Neural progenitor cell (in vitro differentiated cells): ENCODE results near the gene PHOX2A. TPM values are rescaled to one million over a fixed set of nuclear protein-coding genes. Genes with fewer than 3 reads are reported as not detected.

Experiments used
- DNase-seq: peaks from one replicate; pipeline ENCODE4 v3.0.0-alpha.2; 2016; ENCODE audit warnings: low spot score
- H2AFZ ChIP-seq: fragments of 200-600 bp; sonication (generic); replicated peaks from 2 replicates; pipeline ENCODE4 v1.6.1; 2016; ENCODE audit warnings: antibody characterized with exemption
- H3F3A ChIP-seq: fragments of 200-600 bp; sonication (generic); 2 replicates; pipeline ENCODE4 v1.6.1; 2016; ENCODE audit warnings: antibody characterized with exemption, low read depth
- H3K27ac ChIP-seq: fragments of 200-600 bp; sonication (generic); 2 replicates; pipeline ENCODE4 v1.5.1; 2016; ENCODE audit warnings: mild to moderate bottlenecking
- H3K27me3 ChIP-seq: fragments of 200-600 bp; sonication (generic); 2 replicates; pipeline ENCODE4 v1.6.1; 2016; ENCODE audit warnings: mild to moderate bottlenecking, moderate library complexity
- H3K36me3 ChIP-seq: fragments of 200-600 bp; sonication (generic); 2 replicates; pipeline ENCODE4 v1.5.1; 2016
- H3K4me1 ChIP-seq: fragments of 200-600 bp; sonication (generic); 2 replicates; pipeline ENCODE4 v1.6.1; 2016; ENCODE audit warnings: mixed run types
- H3K4me2 ChIP-seq: fragments of 200-600 bp; sonication (generic); 2 replicates; pipeline ENCODE4 v1.6.1; 2016
- H3K4me3 ChIP-seq: fragments of 200-600 bp; sonication (generic); 2 replicates; pipeline ENCODE4 v1.5.1; 2016
- H3K79me2 ChIP-seq: fragments of 200-600 bp; sonication (generic); 2 replicates; pipeline ENCODE4 v1.6.1; 2016; ENCODE audit warnings: low read depth
- H3K9ac ChIP-seq: fragments of 200-600 bp; sonication (generic); 2 replicates; pipeline ENCODE4 v1.6.1; 2016
- H3K9me3 ChIP-seq: fragments of 200-600 bp; sonication (generic); 2 replicates; pipeline ENCODE4 v1.5.1; 2016; ENCODE audit warnings: low read depth
- H4K20me1 ChIP-seq: fragments of 200-600 bp; sonication (generic); 2 replicates; pipeline ENCODE4 v1.6.1; 2016; ENCODE audit warnings: low read depth
- H3K27ac Mint-ChIP-seq: 3 replicates; pipeline ENCODE4 v1.8.0; 2021; ENCODE audit warnings: mixed read lengths
- H3K27me3 Mint-ChIP-seq: 2 replicates; pipeline ENCODE4 v1.8.0; 2022; ENCODE audit warnings: low read depth, mild to moderate bottlenecking, inconsistent platforms, moderate library complexity, mixed read lengths; ENCODE audit not compliant: insufficient read depth
- H3K36me3 Mint-ChIP-seq: 3 replicates; pipeline ENCODE4 v1.8.0; 2021; ENCODE audit warnings: mixed read lengths
- H3K4me1 Mint-ChIP-seq: 3 replicates; pipeline ENCODE4 v1.8.0; 2021; ENCODE audit warnings: mixed read lengths
- H3K4me3 Mint-ChIP-seq: 3 replicates; pipeline ENCODE4 v1.8.0; 2021; ENCODE audit warnings: mild to moderate bottlenecking, moderate library complexity, mixed read lengths
- H3K9me3 Mint-ChIP-seq: 3 replicates; pipeline ENCODE4 v1.8.0; 2020; ENCODE audit warnings: mixed read lengths
- EZH2 ChIP-seq: fragments of 200-600 bp; sonication (generic); IDR thresholded peaks from 2 replicates; pipeline ENCODE4 v1.6.1; 2017; ENCODE audit warnings: antibody characterized with exemption, mild to moderate bottlenecking, moderate library complexity
- EZH2phosphoT487 ChIP-seq: fragments of 200-600 bp; sonication (generic); IDR thresholded peaks from 2 replicates; pipeline ENCODE4 v1.6.1; 2017; ENCODE audit warnings: antibody characterized with exemption
- total RNA-seq: library from RNA; depleted of rRNA; stranded (reverse); fragments of >200 nt; gene quantifications from 2 replicates; pipeline ENCODE4 v1.2.3, GENCODE V29; 2015; ENCODE audit warnings: low replicate concordance
- TF ChIP-seq, protein P1 (sequence below): fragments of 200-600 bp; sonication (generic); IDR thresholded peaks from 2 replicates; pipeline ENCODE4 v1.5.1; 2017; ENCODE audit warnings: antibody characterized with exemption, mild to moderate bottlenecking

Gene PHOX2A
- total RNA-seq, 1 donor from 2014 or later, result not detected

DNA sequence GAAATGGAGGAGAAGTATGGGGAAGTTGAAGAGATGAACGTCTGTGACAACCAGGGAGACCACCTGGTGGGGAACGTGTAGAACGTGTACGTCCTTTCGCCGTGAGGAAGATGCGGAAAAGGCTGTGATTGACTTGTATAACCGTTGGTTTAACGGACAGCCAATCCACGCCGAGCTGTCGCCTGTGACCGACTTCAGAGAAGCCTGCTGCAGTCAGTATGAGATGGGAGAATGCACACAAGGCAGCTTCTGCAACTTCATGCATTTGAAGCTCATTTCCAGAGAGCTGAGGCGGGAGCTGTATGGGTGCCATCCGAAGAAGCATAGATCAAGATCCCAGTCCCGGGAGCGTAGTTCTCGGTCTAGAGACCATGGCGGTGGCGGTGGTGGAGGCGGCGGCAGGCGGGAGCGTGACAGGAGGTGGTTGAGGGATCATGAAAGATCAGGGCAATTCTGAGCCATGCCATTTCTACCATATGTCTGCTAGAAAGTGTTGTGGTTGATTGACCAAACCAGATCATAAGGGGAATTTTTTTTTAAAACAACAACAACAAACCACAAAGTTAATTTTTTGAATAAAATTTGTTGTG lies 36.8 kb upstream of the PHOX2A start:
- H3K4me3 Mint-ChIP-seq, result no peak overlapping the region
- H3K36me3 ChIP-seq, result no peaks in the 10 kb centered on the region

DNA sequence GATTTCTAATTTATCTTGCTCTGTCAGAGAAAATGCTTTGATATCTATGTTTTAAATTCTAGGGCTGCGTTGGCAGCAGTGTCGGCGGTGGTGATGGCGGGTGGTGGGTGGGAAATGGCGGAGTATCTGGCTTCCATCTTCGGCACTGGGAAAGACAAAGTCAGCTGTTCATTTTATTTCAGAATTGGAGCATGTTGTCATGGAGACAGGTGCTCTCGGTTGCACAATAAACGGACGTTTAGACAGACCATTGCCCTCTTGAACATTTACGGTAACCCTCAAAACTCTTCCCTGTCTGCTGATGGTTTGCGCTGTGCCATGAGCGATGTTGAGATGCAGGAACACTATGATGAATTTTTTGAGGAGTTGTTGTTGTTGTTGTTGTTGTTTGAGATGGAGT lies 36.1 kb upstream of the PHOX2A start:
- Histone ChIP-seq H3K36me3 (no peaks in the 10 kb centered on the region), H3K4me3 (no peak overlapping the region), H3K27ac (no peak overlapping the region), H4K20me1 (no peaks in the 10 kb centered on the region), H3K9ac (no peak overlapping the region), H3K4me1 (no peaks in the 10 kb centered on the region), H3K4me2 (no peak overlapping the region), H2AFZ (no peak overlapping the region), H3K79me2 (no peaks in the 10 kb centered on the region), H3K9me3 (no peaks in the 10 kb centered on the region), H3K27me3 (no peaks in the 10 kb centered on the region), H3F3A (no peaks in the 10 kb centered on the region)
- Mint-ChIP-seq H3K4me3 (no peak overlapping the region), H3K9me3 (peaks cover 8% of the 10 kb centered on the region), H3K36me3 (no peaks in the 10 kb centered on the region), H3K27ac (no peak overlapping the region), H3K27me3 (no peaks in the 10 kb centered on the region), H3K4me1 (peaks cover 9% of the 10 kb centered on the region)
- DNase-seq, result no peak
- TF ChIP-seq EZH2phosphoT487, result no peak
- TF ChIP-seq, protein P1, sequence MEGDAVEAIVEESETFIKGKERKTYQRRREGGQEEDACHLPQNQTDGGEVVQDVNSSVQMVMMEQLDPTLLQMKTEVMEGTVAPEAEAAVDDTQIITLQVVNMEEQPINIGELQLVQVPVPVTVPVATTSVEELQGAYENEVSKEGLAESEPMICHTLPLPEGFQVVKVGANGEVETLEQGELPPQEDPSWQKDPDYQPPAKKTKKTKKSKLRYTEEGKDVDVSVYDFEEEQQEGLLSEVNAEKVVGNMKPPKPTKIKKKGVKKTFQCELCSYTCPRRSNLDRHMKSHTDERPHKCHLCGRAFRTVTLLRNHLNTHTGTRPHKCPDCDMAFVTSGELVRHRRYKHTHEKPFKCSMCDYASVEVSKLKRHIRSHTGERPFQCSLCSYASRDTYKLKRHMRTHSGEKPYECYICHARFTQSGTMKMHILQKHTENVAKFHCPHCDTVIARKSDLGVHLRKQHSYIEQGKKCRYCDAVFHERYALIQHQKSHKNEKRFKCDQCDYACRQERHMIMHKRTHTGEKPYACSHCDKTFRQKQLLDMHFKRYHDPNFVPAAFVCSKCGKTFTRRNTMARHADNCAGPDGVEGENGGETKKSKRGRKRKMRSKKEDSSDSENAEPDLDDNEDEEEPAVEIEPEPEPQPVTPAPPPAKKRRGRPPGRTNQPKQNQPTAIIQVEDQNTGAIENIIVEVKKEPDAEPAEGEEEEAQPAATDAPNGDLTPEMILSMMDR, result no peak

More for the DNA sequence above, 36.8 kb upstream of the PHOX2A start:
- no peaks in the 10 kb centered on the region for H3K27me3 Mint-ChIP-seq
- Histone ChIP-seq H3K4me2 (no peak overlapping the region), H3K4me3 (no peak overlapping the region), H3K9me3 (no peaks in the 10 kb centered on the region), H3K27ac (no peak overlapping the region), H2AFZ (no peak overlapping the region), H4K20me1 (no peaks in the 10 kb centered on the region), H3K4me1 (no peaks in the 10 kb centered on the region), H3K9ac (no peak overlapping the region), H3K79me2 (no peaks in the 10 kb centered on the region), H3F3A (no peaks in the 10 kb centered on the region), H3K27me3 (no peaks in the 10 kb centered on the region)
- no peaks in the 10 kb centered on the region for H3K36me3 Mint-ChIP-seq
- peaks cover 5% of the 10 kb centered on the region for H3K9me3 Mint-ChIP-seq
- H3K27ac Mint-ChIP-seq, result no peak overlapping the region
- TF ChIP-seq EZH2 (no peak), EZH2phosphoT487 (no peak)
- TF ChIP-seq, protein P1, result no peak
- peaks cover 9% of the 10 kb centered on the region for H3K4me1 Mint-ChIP-seq
- DNase-seq, result no peak

DNA sequence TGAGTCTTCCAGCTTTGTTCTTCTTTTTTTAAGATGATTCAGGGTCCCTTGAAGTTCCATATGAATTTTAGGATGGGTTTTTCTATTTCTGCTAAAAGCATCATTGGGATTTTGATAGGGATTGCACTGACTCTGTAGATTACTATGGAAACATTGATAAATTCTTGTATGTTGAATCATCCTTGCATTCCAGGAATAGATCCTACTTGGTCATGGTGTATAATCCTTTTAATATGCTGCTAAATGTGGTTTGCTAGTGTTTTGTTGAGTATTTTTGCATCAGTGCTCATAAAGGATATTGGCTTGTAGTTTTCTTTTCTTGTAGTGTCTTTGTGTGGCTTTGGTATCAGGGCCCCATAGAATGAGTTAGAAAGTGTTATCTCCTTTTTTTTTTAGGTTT lies 34.9 kb upstream of the PHOX2A start:
- Histone ChIP-seq H4K20me1 (no peaks in the 10 kb centered on the region), H2AFZ (no peak overlapping the region), H3K79me2 (no peaks in the 10 kb centered on the region), H3K4me3 (no peak overlapping the region), H3K36me3 (no peaks in the 10 kb centered on the region), H3K27ac (no peak overlapping the region), H3K9ac (no peak overlapping the region), H3F3A (no peaks in the 10 kb centered on the region), H3K9me3 (no peaks in the 10 kb centered on the region), H3K4me2 (no peak overlapping the region), H3K27me3 (no peaks in the 10 kb centered on the region), H3K4me1 (no peaks in the 10 kb centered on the region)
- no peaks in the 10 kb centered on the region for H3K27me3 Mint-ChIP-seq
- H3K4me3 Mint-ChIP-seq, result no peak overlapping the region
- DNase-seq, result no peak
- H3K27ac Mint-ChIP-seq, result no peak overlapping the region
- no peaks in the 10 kb centered on the region for H3K36me3 Mint-ChIP-seq
- TF ChIP-seq, protein P1, result no peak
- TF ChIP-seq EZH2 (no peak), EZH2phosphoT487 (no peak)
- peaks cover 9% of the 10 kb centered on the region for H3K4me1 Mint-ChIP-seq
- peaks cover 9% of the 10 kb centered on the region for H3K9me3 Mint-ChIP-seq
